ENCODE measurements around the gene BCL2L14.

- no peak for TF ChIP-seq CTCF (conservative IDR thresholded peaks at IDR 0.05; ENCODE audit: low read depth, low read length)
- no peak for TF ChIP-seq EZH2 (IDR thresholded peaks at IDR 0.05; ENCODE audit: borderline replicate concordance, low read depth, low read length, poor library complexity, severe bottlenecking)
These were observed 33.8 kb upstream of the BCL2L14 start for GRCh38 chr12:12036901-12037300.

Data from A673 (cell line).